Colonic mucosa (tissue), 4 donors: Measurements from ENCODE around the gene MICAL3. TPM values are rescaled to one million over a fixed set of nuclear protein-coding genes. Genes with fewer than 3 reads are reported as not detected.

Source experiments
- DNase-seq: peaks from one replicate; pipeline ENCODE4 v3.0.0-alpha.2; 2020
- H3K27ac ChIP-seq: fragments of 200-600 bp; one replicate; pipeline ENCODE4 v1.8.0; 2021
- H3K27me3 ChIP-seq: fragments of 200-600 bp; one replicate; pipeline ENCODE4 v1.8.0; 2021
- H3K36me3 ChIP-seq: fragments of 200-600 bp; one replicate; pipeline ENCODE4 v1.8.0; 2021
- H3K4me1 ChIP-seq: fragments of 200-600 bp; one replicate; pipeline ENCODE4 v1.8.0; 2021; ENCODE audit warnings: mild to moderate bottlenecking
- H3K4me3 ChIP-seq: fragments of 200-600 bp; one replicate; pipeline ENCODE4 v1.8.0; 2021
- H3K9ac ChIP-seq, 2 donors: one replicate each; pipeline ENCODE4 v1.7.0; 2013; ENCODE audit warnings: control low read depth in 2 of 2, low read depth in 2 of 2, low read length in 2 of 2
- H3K9me3 ChIP-seq: fragments of 200-600 bp; one replicate; pipeline ENCODE4 v1.8.0; 2021
- intact Hi-C: fragments of 100-400 bp; cut with DNase I; formaldehyde crosslinking; loops from one replicate; pipeline ENCODE4 v1.14.1; 2022
- total RNA-seq, 2 donors: library from RNA; stranded (reverse); fragmentation: NEBNext Ultra II Directional in 1 of 2; extraction: Animal tissue kit (Norgen Biotek cat#: 25700) in 1 of 2; gene quantifications; one replicate each; pipeline ENCODE4 v1.2.1, GENCODE V29; 2021
- TF ChIP-seq, protein P1 (sequence below): fragments of 200-600 bp; IDR thresholded peaks from one replicate; pipeline ENCODE4 v1.8.0; 2022; ENCODE audit warnings: antibody characterized with exemption, mild to moderate bottlenecking
- donor health status: healthy.
- donor health status: DM: no; HTN: no; CAD: no.
- donor health status: DM: no; HTN: no; CAD: no.

MICAL3 gene
- total RNA-seq, 2 donors from 2014 or later: 72.5 to 84.5 TPM

DNA sequence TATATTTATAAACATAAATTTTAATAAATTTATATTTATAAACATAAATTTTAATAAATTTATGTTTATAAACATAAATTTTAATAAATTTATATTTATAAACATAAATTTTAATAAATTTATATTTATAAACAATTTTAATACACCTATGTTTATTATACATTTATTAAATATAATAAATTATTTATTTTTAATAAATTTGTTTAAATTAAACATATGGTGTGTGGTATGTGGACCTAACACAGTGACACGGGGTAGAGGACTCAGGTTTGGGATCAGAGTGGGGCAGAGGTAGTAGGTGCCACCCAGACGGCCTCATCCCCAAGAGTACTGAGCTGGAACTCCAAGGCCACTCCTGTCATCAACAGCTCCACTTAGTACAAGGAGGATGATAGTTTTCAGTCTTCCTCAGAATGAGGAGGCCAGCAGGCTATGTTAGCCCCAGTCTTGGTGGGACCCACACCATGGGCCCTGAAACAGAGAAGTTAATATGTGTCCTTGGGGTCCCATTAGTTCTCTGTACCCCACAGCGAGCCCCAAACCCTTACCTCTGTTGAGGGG is 203.4 kb downstream of the MICAL3 start:
- TF ChIP-seq, protein P1, sequence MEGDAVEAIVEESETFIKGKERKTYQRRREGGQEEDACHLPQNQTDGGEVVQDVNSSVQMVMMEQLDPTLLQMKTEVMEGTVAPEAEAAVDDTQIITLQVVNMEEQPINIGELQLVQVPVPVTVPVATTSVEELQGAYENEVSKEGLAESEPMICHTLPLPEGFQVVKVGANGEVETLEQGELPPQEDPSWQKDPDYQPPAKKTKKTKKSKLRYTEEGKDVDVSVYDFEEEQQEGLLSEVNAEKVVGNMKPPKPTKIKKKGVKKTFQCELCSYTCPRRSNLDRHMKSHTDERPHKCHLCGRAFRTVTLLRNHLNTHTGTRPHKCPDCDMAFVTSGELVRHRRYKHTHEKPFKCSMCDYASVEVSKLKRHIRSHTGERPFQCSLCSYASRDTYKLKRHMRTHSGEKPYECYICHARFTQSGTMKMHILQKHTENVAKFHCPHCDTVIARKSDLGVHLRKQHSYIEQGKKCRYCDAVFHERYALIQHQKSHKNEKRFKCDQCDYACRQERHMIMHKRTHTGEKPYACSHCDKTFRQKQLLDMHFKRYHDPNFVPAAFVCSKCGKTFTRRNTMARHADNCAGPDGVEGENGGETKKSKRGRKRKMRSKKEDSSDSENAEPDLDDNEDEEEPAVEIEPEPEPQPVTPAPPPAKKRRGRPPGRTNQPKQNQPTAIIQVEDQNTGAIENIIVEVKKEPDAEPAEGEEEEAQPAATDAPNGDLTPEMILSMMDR: no peak
- Histone ChIP-seq H3K4me3 (no peak overlapping the region), H3K4me1 (no peaks in the 10 kb centered on the region), H3K36me3 (peaks cover 7% of the 10 kb centered on the region), H3K27me3 (no peaks in the 10 kb centered on the region), H3K9ac (no peak overlapping the region), H3K9me3 (no peaks in the 10 kb centered on the region), H3K27ac (no peak overlapping the region)
- intact Hi-C loops: no loop called here
- no peak for DNase-seq

DNA sequence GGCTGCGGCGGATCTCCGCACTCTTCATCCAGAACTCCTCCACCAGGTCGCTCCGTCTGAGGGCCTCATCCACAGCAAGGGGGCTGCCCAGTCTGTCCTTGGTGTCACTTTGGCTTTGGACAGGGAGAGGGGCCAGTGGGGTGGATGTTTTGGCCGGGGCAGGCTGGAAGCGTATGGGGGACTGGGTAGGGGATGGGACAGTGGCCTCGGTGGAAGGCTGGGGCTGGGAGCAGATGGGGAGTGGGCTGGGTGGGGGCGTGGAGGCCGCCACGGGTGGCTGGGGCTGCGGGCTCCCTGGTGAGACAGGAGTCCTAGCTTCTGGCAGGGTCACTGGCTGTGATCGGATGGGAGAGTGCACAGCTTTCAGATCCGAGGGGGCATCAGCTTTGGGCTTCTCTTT is 205.7 kb downstream of the MICAL3 start:
- peaks cover 7% of the 10 kb centered on the region for H3K36me3 ChIP-seq
- no peak overlapping the region for H3K4me3 ChIP-seq
- no peak for DNase-seq
- intact Hi-C loops: no loop called here
- H3K9me3 ChIP-seq: no peaks in the 10 kb centered on the region
- no peak overlapping the region for H3K9ac ChIP-seq
- no peak overlapping the region for H3K27ac ChIP-seq
- H3K4me1 ChIP-seq: no peaks in the 10 kb centered on the region
- H3K27me3 ChIP-seq: no peaks in the 10 kb centered on the region
- TF ChIP-seq, protein P1: no peak

DNA sequence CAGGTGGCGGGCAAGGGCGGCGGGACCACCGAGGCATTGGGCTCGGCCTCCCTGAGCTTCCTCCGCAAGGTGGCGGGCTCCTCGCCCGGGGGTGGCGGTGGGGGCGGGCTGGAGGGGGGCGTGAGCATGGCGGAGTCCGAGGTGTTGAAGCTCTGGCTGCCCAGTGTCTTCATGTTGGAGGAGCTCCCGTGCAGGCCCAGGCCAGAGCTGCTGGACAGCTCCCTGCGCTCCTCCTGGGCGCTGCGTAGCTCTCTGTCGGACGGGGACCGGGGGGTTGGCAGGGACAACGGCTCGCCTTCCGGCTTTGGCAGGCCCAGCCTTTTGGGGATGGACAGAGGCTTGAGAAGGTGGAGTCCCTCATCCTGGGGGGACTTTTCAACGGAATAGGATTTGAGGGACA is 206.2 kb downstream of the MICAL3 start:
- intact Hi-C loops: no loop called here
- Histone ChIP-seq H3K4me1 (no peaks in the 10 kb centered on the region), H3K27me3 (no peaks in the 10 kb centered on the region), H3K36me3 (peaks cover 7% of the 10 kb centered on the region), H3K9ac (no peak overlapping the region), H3K4me3 (no peak overlapping the region), H3K9me3 (no peaks in the 10 kb centered on the region), H3K27ac (no peak overlapping the region)
- no peak for DNase-seq
- TF ChIP-seq, protein P1: no peak

DNA sequence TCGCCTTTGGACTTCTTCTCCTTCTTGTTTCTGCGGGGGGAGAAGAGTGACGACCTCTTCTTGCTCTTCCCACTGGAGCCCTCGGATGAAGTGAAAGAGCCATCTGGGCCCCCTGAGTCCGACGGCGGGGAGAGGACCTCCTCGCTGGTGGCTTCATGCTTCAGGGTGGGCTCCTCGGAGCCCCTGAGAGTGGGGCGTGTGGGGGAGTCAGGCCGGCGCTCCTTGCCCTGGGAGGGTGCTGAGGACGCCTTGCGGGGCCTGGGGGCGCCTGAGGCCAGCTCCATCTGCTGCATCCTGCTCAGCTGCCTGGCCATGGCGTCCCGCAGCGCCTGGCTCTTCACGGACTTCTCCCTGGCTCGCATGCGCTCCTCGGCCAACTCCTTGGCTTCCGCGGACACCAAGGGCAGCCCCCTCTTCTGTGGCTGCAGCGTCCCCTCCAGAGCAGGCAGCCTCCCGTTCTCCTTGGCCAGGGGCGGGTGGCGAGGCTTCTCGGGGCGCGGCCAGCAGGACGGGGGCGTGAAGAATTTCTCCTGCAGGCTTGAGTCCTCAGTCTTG is 206.8 kb downstream of the MICAL3 start:
- Histone ChIP-seq H3K36me3 (peaks cover 7% of the 10 kb centered on the region), H3K9ac (no peak overlapping the region), H3K27ac (no peak overlapping the region), H3K27me3 (no peaks in the 10 kb centered on the region), H3K9me3 (no peaks in the 10 kb centered on the region), H3K4me3 (no peak overlapping the region), H3K4me1 (no peaks in the 10 kb centered on the region)
- DNase-seq: no peak
- TF ChIP-seq, protein P1: no peak
- intact Hi-C loops: no loop called here

DNA sequence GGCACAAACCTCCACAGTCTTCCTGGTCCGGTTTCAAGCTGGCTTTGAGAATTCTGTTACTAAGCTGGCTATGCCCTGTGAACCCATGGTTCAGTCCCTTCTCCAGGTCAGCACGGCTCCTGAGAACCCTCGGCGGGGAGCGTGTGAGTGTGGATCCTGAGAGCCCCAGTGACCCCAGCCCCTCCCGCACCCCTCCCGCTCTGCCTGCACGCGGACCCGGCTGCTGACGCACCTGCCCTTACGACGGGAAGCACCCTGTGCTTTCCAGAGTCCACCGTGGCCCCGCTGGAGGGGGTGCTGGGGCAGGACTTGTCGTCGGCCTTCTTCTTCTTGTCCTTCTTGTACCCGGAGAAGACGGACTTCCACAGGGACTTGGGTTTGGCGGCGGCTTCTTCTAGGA is 207.3 kb downstream of the MICAL3 start:
- intact Hi-C loops: no loop called here
- no peak overlapping the region for H3K9ac ChIP-seq
- no peak overlapping the region for H3K4me3 ChIP-seq
- peaks cover 7% of the 10 kb centered on the region for H3K36me3 ChIP-seq
- no peaks in the 10 kb centered on the region for H3K27me3 ChIP-seq
- H3K9me3 ChIP-seq: no peaks in the 10 kb centered on the region
- no peak for DNase-seq
- no peaks in the 10 kb centered on the region for H3K4me1 ChIP-seq
- no peak overlapping the region for H3K27ac ChIP-seq
- TF ChIP-seq, protein P1: no peak
